ENCODE results near the gene ANGEL1.

GRCh38 chr14:76832503-76832988 lies 19.9 kb upstream of the ANGEL1 start:
- TF ChIP-seq CEBPB (IDR thresholded peaks at IDR 0.05) = no peak
- TF ChIP-seq FOXM1 (IDR thresholded peaks at IDR 0.05; ENCODE audit: borderline replicate concordance, low read depth) = no peak
- TF ChIP-seq, protein P1, sequence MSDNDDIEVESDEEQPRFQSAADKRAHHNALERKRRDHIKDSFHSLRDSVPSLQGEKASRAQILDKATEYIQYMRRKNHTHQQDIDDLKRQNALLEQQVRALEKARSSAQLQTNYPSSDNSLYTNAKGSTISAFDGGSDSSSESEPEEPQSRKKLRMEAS (IDR thresholded peaks at IDR 0.05) = no peak
- no peak for TF ChIP-seq REST (IDR thresholded peaks at IDR 0.05; ENCODE audit: low read depth)
- TF ChIP-seq RAD21 (IDR thresholded peaks at IDR 0.05; ENCODE audit: low read depth) = no peak
- TF ChIP-seq EGR1 (IDR thresholded peaks at IDR 0.05) = no peak
- no peak for TF ChIP-seq TCF12 (IDR thresholded peaks at IDR 0.05; ENCODE audit: low read depth)
